DND-41 (cell line): ENCODE data around the gene RAB20.
A peak's percentile ranks its signal among the peaks of the same experiment; 100 is the strongest.

ENCODE experiments used
- ATAC-seq: fragments of 200-7000 bp; cut with Tn5 transposase; 3 replicates; pipeline ENCODE4 v1.9.1; 2021; ENCODE audit warnings: low read depth; ENCODE audit not compliant: insufficient read depth
- DNase-seq: peaks from one replicate; pipeline ENCODE4 v3.0.0-alpha.2; 2020
- H2AFZ ChIP-seq: 2 replicates; pipeline ENCODE4 v1.6.0; 2012; ENCODE audit warnings: low read depth, low read length
- H3K27ac ChIP-seq: 2 replicates; pipeline ENCODE4 v1.5.1; 2012; ENCODE audit warnings: low read length, inconsistent platforms
- H3K27me3 ChIP-seq: fragments of 200-600 bp; sonication (generic); 2 replicates; pipeline ENCODE4 v1.6.0; 2012; ENCODE audit warnings: low read length, mild to moderate bottlenecking, inconsistent platforms; ENCODE audit not compliant: insufficient read depth, poor library complexity
- H3K36me3 ChIP-seq: 2 replicates; pipeline ENCODE4 v1.5.1; 2012; ENCODE audit warnings: low read length, inconsistent platforms; ENCODE audit not compliant: insufficient read depth
- H3K4me1 ChIP-seq: 2 replicates; pipeline ENCODE4 v1.5.1; 2012; ENCODE audit warnings: mild to moderate bottlenecking, low read length; ENCODE audit not compliant: insufficient read depth
- H3K4me2 ChIP-seq: 2 replicates; pipeline ENCODE4 v1.6.0; 2012; ENCODE audit warnings: mild to moderate bottlenecking, moderate library complexity, low read length, inconsistent platforms; ENCODE audit not compliant: insufficient read depth
- H3K4me3 ChIP-seq, 2 experiments: fragments of 200-600 bp in 1 of 2; shearing (Covaris generic) in 1 of 2; 2 replicates each; pipeline ENCODE4 v1.5.1; 2012 to 2016; ENCODE audit warnings: inconsistent platforms in 2 of 2, low read length in 2 of 2, mild to moderate bottlenecking in 2 of 2, low read depth in 1 of 2, moderate library complexity in 1 of 2
- H3K79me2 ChIP-seq: 2 replicates; pipeline ENCODE4 v1.6.0; 2012; ENCODE audit warnings: low read length, inconsistent platforms; ENCODE audit not compliant: insufficient read depth
- H3K9ac ChIP-seq: 2 replicates; pipeline ENCODE4 v1.6.0; 2012; ENCODE audit warnings: low read depth, mild to moderate bottlenecking, inconsistent platforms, low read length, moderate library complexity
- H3K9me3 ChIP-seq: 2 replicates; pipeline ENCODE4 v1.5.1; 2012; ENCODE audit warnings: low read length, moderate library complexity, mild to moderate bottlenecking, inconsistent platforms; ENCODE audit not compliant: insufficient read depth, severe bottlenecking
- H4K20me1 ChIP-seq: 2 replicates; pipeline ENCODE4 v1.6.0; 2012; ENCODE audit warnings: low read length; ENCODE audit not compliant: insufficient read depth
- EZH2 ChIP-seq: IDR thresholded peaks from 3 replicates; pipeline ENCODE4 v1.6.1; 2012; ENCODE audit warnings: borderline replicate concordance, low read depth, mild to moderate bottlenecking, moderate library complexity, low read length, inconsistent platforms; ENCODE audit not compliant: severe bottlenecking
- TF ChIP-seq, protein P1 (sequence below): IDR thresholded peaks from 2 replicates; pipeline ENCODE4 v1.5.1; 2012; ENCODE audit warnings: borderline replicate concordance, low read length, moderate library complexity, mild to moderate bottlenecking; ENCODE audit not compliant: poor library complexity, severe bottlenecking; ENCODE audit errors: extremely low read depth

The RAB20 gene

DNA sequence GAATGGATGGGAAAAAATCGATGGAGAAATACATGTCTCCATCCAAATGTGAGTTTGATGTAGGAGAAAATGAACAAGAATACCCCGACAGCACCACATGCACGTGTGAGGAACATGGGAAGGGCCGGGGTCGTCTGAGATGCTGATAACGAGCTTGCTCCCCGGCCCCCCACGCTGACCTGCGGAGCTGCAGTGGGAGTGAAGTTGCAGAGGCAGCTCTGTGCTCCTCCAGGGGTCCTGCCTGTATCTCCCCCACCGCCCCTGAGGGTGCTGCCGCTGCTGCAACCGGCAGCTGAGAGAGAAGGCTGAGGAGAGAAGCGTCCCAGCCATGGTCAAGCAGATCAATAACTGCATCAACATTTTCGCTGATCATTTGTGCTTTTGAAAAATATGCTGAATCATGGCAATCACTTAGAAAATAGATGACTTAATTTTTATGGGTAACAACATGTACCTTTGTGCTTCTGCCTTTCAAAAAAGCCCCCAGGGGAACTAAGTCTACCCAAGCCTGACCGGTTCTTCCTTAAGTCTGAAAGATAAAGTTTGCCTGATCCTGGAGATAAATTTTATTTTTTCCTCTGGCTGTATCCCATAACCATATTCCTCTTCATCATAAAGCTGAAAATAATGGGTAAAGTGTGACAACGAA lies 35.6 kb upstream of the RAB20 start:
- H2AFZ ChIP-seq = no peak overlapping the region
- ATAC-seq (no peak), DNase-seq (no peak)
- H3K4me3 ChIP-seq = no peak overlapping the region
- H3K36me3 ChIP-seq = no peaks in the 10 kb centered on the region
- no peaks in the 10 kb centered on the region for H3K9me3 ChIP-seq
- H4K20me1 ChIP-seq = no peaks in the 10 kb centered on the region
- no peak for TF ChIP-seq EZH2
- TF ChIP-seq, protein P1, sequence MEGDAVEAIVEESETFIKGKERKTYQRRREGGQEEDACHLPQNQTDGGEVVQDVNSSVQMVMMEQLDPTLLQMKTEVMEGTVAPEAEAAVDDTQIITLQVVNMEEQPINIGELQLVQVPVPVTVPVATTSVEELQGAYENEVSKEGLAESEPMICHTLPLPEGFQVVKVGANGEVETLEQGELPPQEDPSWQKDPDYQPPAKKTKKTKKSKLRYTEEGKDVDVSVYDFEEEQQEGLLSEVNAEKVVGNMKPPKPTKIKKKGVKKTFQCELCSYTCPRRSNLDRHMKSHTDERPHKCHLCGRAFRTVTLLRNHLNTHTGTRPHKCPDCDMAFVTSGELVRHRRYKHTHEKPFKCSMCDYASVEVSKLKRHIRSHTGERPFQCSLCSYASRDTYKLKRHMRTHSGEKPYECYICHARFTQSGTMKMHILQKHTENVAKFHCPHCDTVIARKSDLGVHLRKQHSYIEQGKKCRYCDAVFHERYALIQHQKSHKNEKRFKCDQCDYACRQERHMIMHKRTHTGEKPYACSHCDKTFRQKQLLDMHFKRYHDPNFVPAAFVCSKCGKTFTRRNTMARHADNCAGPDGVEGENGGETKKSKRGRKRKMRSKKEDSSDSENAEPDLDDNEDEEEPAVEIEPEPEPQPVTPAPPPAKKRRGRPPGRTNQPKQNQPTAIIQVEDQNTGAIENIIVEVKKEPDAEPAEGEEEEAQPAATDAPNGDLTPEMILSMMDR = no peak
- H3K27me3 ChIP-seq = peaks cover 14% of the 10 kb centered on the region
- no peak overlapping the region for H3K27ac ChIP-seq
- H3K4me1 ChIP-seq = no peaks in the 10 kb centered on the region
- H3K4me2 ChIP-seq = no peak overlapping the region
- H3K9ac ChIP-seq = no peak overlapping the region
- no peaks in the 10 kb centered on the region for H3K79me2 ChIP-seq

DNA sequence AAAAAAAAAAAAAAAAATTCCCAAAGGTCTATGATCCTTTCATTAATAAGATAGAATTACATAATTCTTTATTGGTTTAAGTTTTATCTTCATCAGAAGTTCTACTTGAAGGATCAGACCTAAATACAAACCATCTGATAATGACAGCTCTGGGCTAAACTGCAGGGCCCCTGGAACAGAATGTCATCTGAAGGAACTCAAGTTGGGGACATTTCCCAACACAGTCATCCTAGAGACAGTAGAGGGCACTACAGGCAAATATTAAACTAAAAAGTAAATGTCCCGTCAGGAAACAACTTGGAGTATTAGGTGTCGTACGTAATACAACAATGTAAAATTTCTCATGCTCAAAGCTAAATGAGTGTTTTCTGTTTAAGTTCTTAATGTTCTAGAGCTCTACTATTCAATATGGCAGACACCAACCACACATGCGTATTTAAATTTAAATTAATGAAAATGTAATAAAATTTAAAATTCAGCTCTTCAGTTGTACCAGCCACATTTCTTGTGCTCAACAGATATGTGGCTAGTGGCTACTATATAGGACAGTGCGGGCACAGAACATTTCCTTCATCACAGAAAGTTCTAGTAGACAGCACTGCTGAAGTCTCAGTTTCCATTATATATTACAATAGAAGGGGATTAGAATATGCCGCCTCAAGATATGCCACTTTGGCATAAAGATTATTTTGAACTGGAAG lies 32.1 kb upstream of the RAB20 start:
- H3K4me2 ChIP-seq = no peak overlapping the region
- DNase-seq (peak; percentile 20), ATAC-seq (peak; percentile 87)
- H3K9ac ChIP-seq = no peak overlapping the region
- H2AFZ ChIP-seq = no peak overlapping the region
- H3K4me1 ChIP-seq = no peaks in the 10 kb centered on the region
- peaks cover 8% of the 10 kb centered on the region for H3K27me3 ChIP-seq
- H3K9me3 ChIP-seq = no peaks in the 10 kb centered on the region
- H3K4me3 ChIP-seq = no peak overlapping the region
- H4K20me1 ChIP-seq = no peaks in the 10 kb centered on the region
- H3K79me2 ChIP-seq = no peaks in the 10 kb centered on the region
- TF ChIP-seq EZH2 = no peak
- TF ChIP-seq, protein P1 = peak; percentile 72
- no peaks in the 10 kb centered on the region for H3K36me3 ChIP-seq
- H3K27ac ChIP-seq = no peak overlapping the region

DNA sequence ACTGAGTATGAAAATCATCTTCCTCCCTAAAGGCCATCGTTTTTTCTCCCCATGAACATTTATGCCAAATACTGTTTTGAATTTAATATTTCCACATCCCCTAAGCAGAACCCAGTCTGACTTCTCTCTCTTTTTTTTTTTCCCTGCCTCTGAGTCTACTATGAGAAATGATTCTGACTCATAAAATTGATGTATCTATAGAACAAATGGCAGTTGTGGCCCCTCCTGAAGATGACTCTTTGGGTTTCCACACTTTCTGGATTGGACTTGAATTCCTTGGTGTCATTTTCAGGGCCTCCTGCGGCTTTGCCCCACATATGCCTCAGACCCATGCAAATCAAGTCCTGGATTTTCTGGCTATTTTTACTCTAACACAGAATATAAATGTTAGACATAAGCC lies 31.1 kb upstream of the RAB20 start:
- no peaks in the 10 kb centered on the region for H3K36me3 ChIP-seq
- DNase-seq = no peak
- TF ChIP-seq EZH2 = no peak
- TF ChIP-seq, protein P1 = no peak

More for the DNA sequence above, 31.1 kb upstream of the RAB20 start:
- Histone ChIP-seq H3K9me3 (no peaks in the 10 kb centered on the region), H4K20me1 (no peaks in the 10 kb centered on the region), H3K9ac (no peak overlapping the region), H3K4me3 (no peak overlapping the region), H3K4me1 (no peaks in the 10 kb centered on the region), H2AFZ (no peak overlapping the region), H3K79me2 (no peaks in the 10 kb centered on the region), H3K27me3 (peaks cover 8% of the 10 kb centered on the region), H3K4me2 (no peak overlapping the region), H3K27ac (no peak overlapping the region)
- no peak for ATAC-seq
